H9 (cell line): ENCODE results near the gene PQBP1. TPM values are rescaled to one million over a fixed set of nuclear protein-coding genes. Genes with fewer than 3 reads are reported as not detected.
A peak's percentile ranks its signal among the peaks of the same experiment; 100 is the strongest.

Experiments
- DNase-seq: peaks from one replicate; pipeline ENCODE4 v3.0.0-alpha.2; 2017
- H2AFZ ChIP-seq: one replicate; pipeline ENCODE4 v1.6.1; 2013; ENCODE audit warnings: mild to moderate bottlenecking, low read length, control low read depth, moderate library complexity
- H2AK5ac ChIP-seq: 2 replicates; pipeline ENCODE4 v1.6.1; 2013; ENCODE audit warnings: low read length, control low read depth, mixed read lengths; ENCODE audit not compliant: insufficient read length
- H2BK120ac ChIP-seq: one replicate; pipeline ENCODE4 v1.6.1; 2013; ENCODE audit warnings: low read depth, mild to moderate bottlenecking, low read length, control low read depth, inconsistent platforms; ENCODE audit not compliant: poor library complexity, severe bottlenecking
- H2BK12ac ChIP-seq: 2 replicates; pipeline ENCODE4 v1.6.1; 2013; ENCODE audit warnings: low read length, control low read depth, mixed read lengths, low read depth; ENCODE audit not compliant: insufficient read length
- H2BK15ac ChIP-seq: 2 replicates; pipeline ENCODE4 v1.6.1; 2013; ENCODE audit warnings: low read depth, low read length, control low read depth
- H2BK20ac ChIP-seq: one replicate; pipeline ENCODE4 v1.6.1; 2013; ENCODE audit warnings: low read depth, mild to moderate bottlenecking, low read length, control low read depth, inconsistent platforms; ENCODE audit not compliant: poor library complexity, severe bottlenecking
- H2BK5ac ChIP-seq: 2 replicates; pipeline ENCODE4 v1.6.1; 2013; ENCODE audit warnings: low read length, control low read depth, mixed read lengths; ENCODE audit not compliant: insufficient read length
- H3K14ac ChIP-seq: 2 replicates; pipeline ENCODE4 v1.6.1; 2013; ENCODE audit warnings: low read length, control low read depth; ENCODE audit not compliant: insufficient read depth
- H3K18ac ChIP-seq: 2 replicates; pipeline ENCODE4 v1.6.1; 2013; ENCODE audit warnings: low read depth, mild to moderate bottlenecking, mixed read lengths, low read length, control low read depth; ENCODE audit not compliant: insufficient read length
- H3K23ac ChIP-seq: 2 replicates; pipeline ENCODE4 v1.6.1; 2013; ENCODE audit warnings: low read length, control low read depth, mixed read lengths, low read depth; ENCODE audit not compliant: insufficient read length
- H3K23me2 ChIP-seq: 2 replicates; pipeline ENCODE4 v1.6.1; 2013; ENCODE audit warnings: low read depth, mild to moderate bottlenecking, mixed read lengths, low read length, control low read depth; ENCODE audit not compliant: insufficient read length, poor library complexity, severe bottlenecking
- H3K27ac ChIP-seq: 2 replicates; pipeline ENCODE4 v1.5.1; 2013; ENCODE audit warnings: low read length, control low read depth, mixed read lengths, low read depth; ENCODE audit not compliant: insufficient read length
- H3K27me3 ChIP-seq: 2 replicates; pipeline ENCODE4 v1.6.1; 2013; ENCODE audit warnings: low read length, control low read depth, inconsistent platforms; ENCODE audit not compliant: insufficient read depth
- H3K4ac ChIP-seq: 2 replicates; pipeline ENCODE4 v1.6.1; 2013; ENCODE audit warnings: low read depth, mild to moderate bottlenecking, control low read depth, inconsistent platforms, low read length, moderate library complexity
- H3K4me1 ChIP-seq: 2 replicates; pipeline ENCODE4 v1.6.1; 2013; ENCODE audit warnings: low read length, control low read depth, inconsistent platforms; ENCODE audit not compliant: insufficient read depth
- H3K4me2 ChIP-seq: 2 replicates; pipeline ENCODE4 v1.6.1; 2013; ENCODE audit warnings: low read length, control low read depth, mixed read lengths; ENCODE audit not compliant: insufficient read length, insufficient read depth
- H3K56ac ChIP-seq: 2 replicates; pipeline ENCODE4 v1.6.1; 2013; ENCODE audit warnings: low read depth, mild to moderate bottlenecking, mixed read lengths, low read length, control low read depth; ENCODE audit not compliant: insufficient read length
- H3K79me1 ChIP-seq: 2 replicates; pipeline ENCODE4 v1.6.1; 2013; ENCODE audit warnings: low read depth, mild to moderate bottlenecking, moderate library complexity, low read length, control low read depth, inconsistent platforms; ENCODE audit not compliant: insufficient read depth, poor library complexity, severe bottlenecking
- H3K79me2 ChIP-seq: 2 replicates; pipeline ENCODE4 v1.6.1; 2013; ENCODE audit warnings: low read length, control low read depth, inconsistent platforms; ENCODE audit not compliant: insufficient read depth
- H3K9ac ChIP-seq: 2 replicates; pipeline ENCODE4 v1.6.1; 2013; ENCODE audit warnings: low read length, control low read depth, mixed read lengths; ENCODE audit not compliant: insufficient read length; ENCODE audit errors: extremely low read depth
- H3K9me3 ChIP-seq: one replicate; pipeline ENCODE4 v1.6.1; 2013; ENCODE audit warnings: low read depth, low read length, inconsistent platforms; ENCODE audit not compliant: control insufficient read depth
- H3T11ph ChIP-seq: one replicate; pipeline ENCODE4 v1.6.1; 2013; ENCODE audit warnings: mild to moderate bottlenecking, low read length, control low read depth, inconsistent platforms
- H4K20me1 ChIP-seq: one replicate; pipeline ENCODE4 v1.6.1; 2013; ENCODE audit not compliant: control insufficient read depth, insufficient read length, insufficient read depth
- H4K5ac ChIP-seq: 2 replicates; pipeline ENCODE4 v1.6.1; 2013; ENCODE audit warnings: low read depth, mild to moderate bottlenecking, mixed read lengths, low read length, control low read depth; ENCODE audit not compliant: insufficient read length
- H4K8ac ChIP-seq: replicated peaks from 2 replicates; pipeline ENCODE4 v1.6.1; 2013; ENCODE audit warnings: low read length, control low read depth, mixed read lengths, low read depth; ENCODE audit not compliant: insufficient read length
- H4K91ac ChIP-seq: 2 replicates; pipeline ENCODE4 v1.6.1; 2013; ENCODE audit warnings: low read depth, mild to moderate bottlenecking, moderate library complexity, mixed read lengths, low read length, control low read depth; ENCODE audit not compliant: insufficient read length
- H3K27ac Mint-ChIP-seq, 3 experiments: 2 replicates in 2 of 3; 3 replicates in 1 of 3; pipeline ENCODE4 v1.8.0; 2020 to 2021; ENCODE audit warnings: mixed read lengths in 3 of 3, mild to moderate bottlenecking in 1 of 3, moderate library complexity in 1 of 3
- H3K27me3 Mint-ChIP-seq: 2 replicates; pipeline ENCODE4 v1.8.0; 2021; ENCODE audit warnings: low read depth, mild to moderate bottlenecking, moderate library complexity, mixed read lengths
- H3K36me3 Mint-ChIP-seq, 3 experiments: 2 replicates in 2 of 3; 3 replicates in 1 of 3; pipeline ENCODE4 v1.8.0; 2020 to 2021; ENCODE audit warnings: low read depth in 3 of 3, mixed read lengths in 3 of 3; ENCODE audit not compliant: insufficient read depth in 1 of 3
- H3K4me1 Mint-ChIP-seq, 2 experiments: 2 replicates each; pipeline ENCODE4 v1.8.0; 2020; ENCODE audit warnings: mixed read lengths in 2 of 2
- H3K4me3 Mint-ChIP-seq, 2 experiments: 2 replicates in 1 of 2; 3 replicates in 1 of 2; pipeline ENCODE4 v1.8.0; 2020 to 2021; ENCODE audit warnings: mild to moderate bottlenecking in 2 of 2, mixed read lengths in 2 of 2, moderate library complexity in 1 of 2
- H3K9me3 Mint-ChIP-seq, 2 experiments: 2 replicates in 1 of 2; 3 replicates in 1 of 2; pipeline ENCODE4 v1.8.0; 2020; ENCODE audit warnings: mild to moderate bottlenecking in 2 of 2, mixed read lengths in 2 of 2, moderate library complexity in 1 of 2
- WGBS: extraction: QIAGEN DNeasy Blood & Tissue Kit; methylation state at CpG from one replicate; pipeline ENCODE4 v1.1.7; 2013; ENCODE audit warnings: missing lambda C conversion rate, low lambda C conversion rate, mixed read lengths; ENCODE audit not compliant: insufficient read length; ENCODE audit errors: extremely low coverage; 5-methylcytosine and 5-hydroxymethylcytosine counted together
- total RNA-seq: library from RNA; stranded (reverse); gene quantifications from 2 replicates; pipeline ENCODE4 v1.2.1, GENCODE V29; 2021
- TF ChIP-seq, protein P1 (sequence below): fragments of 200-600 bp; sonication (generic); conservative IDR thresholded peaks from 3 replicates; pipeline ENCODE4 v1.8.0; 2021; ENCODE audit warnings: antibody characterized with exemption, mild to moderate bottlenecking

PQBP1 gene
- total RNA-seq, 1 experiment from 2014 or later, result 87.9 TPM

- peaks cover 11% of the 10 kb centered on the region; the same call in 1 of the 2 replicates for H3K4me1 ChIP-seq
- TF ChIP-seq, protein P1, sequence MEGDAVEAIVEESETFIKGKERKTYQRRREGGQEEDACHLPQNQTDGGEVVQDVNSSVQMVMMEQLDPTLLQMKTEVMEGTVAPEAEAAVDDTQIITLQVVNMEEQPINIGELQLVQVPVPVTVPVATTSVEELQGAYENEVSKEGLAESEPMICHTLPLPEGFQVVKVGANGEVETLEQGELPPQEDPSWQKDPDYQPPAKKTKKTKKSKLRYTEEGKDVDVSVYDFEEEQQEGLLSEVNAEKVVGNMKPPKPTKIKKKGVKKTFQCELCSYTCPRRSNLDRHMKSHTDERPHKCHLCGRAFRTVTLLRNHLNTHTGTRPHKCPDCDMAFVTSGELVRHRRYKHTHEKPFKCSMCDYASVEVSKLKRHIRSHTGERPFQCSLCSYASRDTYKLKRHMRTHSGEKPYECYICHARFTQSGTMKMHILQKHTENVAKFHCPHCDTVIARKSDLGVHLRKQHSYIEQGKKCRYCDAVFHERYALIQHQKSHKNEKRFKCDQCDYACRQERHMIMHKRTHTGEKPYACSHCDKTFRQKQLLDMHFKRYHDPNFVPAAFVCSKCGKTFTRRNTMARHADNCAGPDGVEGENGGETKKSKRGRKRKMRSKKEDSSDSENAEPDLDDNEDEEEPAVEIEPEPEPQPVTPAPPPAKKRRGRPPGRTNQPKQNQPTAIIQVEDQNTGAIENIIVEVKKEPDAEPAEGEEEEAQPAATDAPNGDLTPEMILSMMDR, result no peak
Observed at GRCh38 chrX:48919360-48919841, 21.7 kb downstream of the PQBP1 start.

More at GRCh38 chrX:48919360-48919841, 21.7 kb downstream of the PQBP1 start:
- Histone ChIP-seq H3K27ac (peak overlapping the region; percentile 29), H3K79me1 (peaks cover 4% of the 10 kb centered on the region), H4K20me1 (peaks cover 2% of the 10 kb centered on the region), H4K5ac (peak overlapping the region; percentile 76), H3K23ac (no peak overlapping the region), H2BK12ac (peak overlapping the region; percentile 13), H2BK20ac (no peak overlapping the region), H3K4me2 (peak overlapping the region; percentile 63), H3K18ac (peak overlapping the region; percentile 76), H3K14ac (peak overlapping the region; percentile 58; the same call in 1 of the 2 replicates), H3K23me2 (no peaks in the 10 kb centered on the region), H3T11ph (no peak overlapping the region), H2BK15ac (no peak overlapping the region), H3K56ac (no peak overlapping the region), H3K27me3 (no peaks in the 10 kb centered on the region), H3K79me2 (peaks cover 30% of the 10 kb centered on the region), H3K9me3 (no peaks in the 10 kb centered on the region), H4K8ac (no peak overlapping the region), H2AK5ac (no peak overlapping the region), H2BK120ac (no peak overlapping the region), H4K91ac (peak overlapping the region; percentile 86), H3K4ac (no peak overlapping the region; the same call in 1 of the 2 replicates), H2AFZ (no peak overlapping the region), H3K9ac (peak overlapping the region; percentile 88), H2BK5ac (peak overlapping the region; percentile 47)
- Mint-ChIP-seq H3K27me3 (peaks cover 4% of the 10 kb centered on the region), H3K27ac (peak overlapping the region; percentile 93 to 97 (median 97)), H3K4me1 (peaks cover 24 to 42% of the 10 kb centered on the region in 2 experiments), H3K9me3 (peaks cover 68 to 79% of the 10 kb centered on the region in 2 experiments), H3K4me3 (peak overlapping the region; percentile 95 to 99), H3K36me3 (peaks cover 54 to 67% (median 57%) of the 10 kb centered on the region in 3 experiments)
- no CpG with 5 or more reads among the region's 15 CpGs for WGBS
- no peak for DNase-seq
